ENCODE measurements around the gene PRRC1.

PRRC1 gene

GRCh38 chr5:127586811-127587210 is 69.4 kb downstream of the PRRC1 start:
- Histone ChIP-seq H3K4me1 (ENCODE audit: control extremely low read depth in 1 of 4, control insufficient read depth in 4 of 4, insufficient read depth in 4 of 4, low read length in 3 of 4) (peaks cover 0 to 22% (median 9%) of the 10 kb centered on the region in 4 experiments), H3K27me3 (replicated peaks in 2 of 5; ENCODE audit: control insufficient read depth in 4 of 5, insufficient read depth in 5 of 5, low read length in 4 of 5) (no peaks in the 10 kb centered on the region), H3K9me3 (ENCODE audit: control extremely low read depth in 1 of 5, control insufficient read depth in 4 of 5, insufficient read depth in 2 of 5, low read depth in 1 of 5, low read length in 4 of 5) (no peaks in the 10 kb centered on the region), H3K36me3 (ENCODE audit: control insufficient read depth in 4 of 4, insufficient read depth in 4 of 4, low read length in 3 of 4) (no peaks in the 10 kb centered on the region), H3K4me3 (ENCODE audit: control insufficient read depth in 1 of 7, extremely low read depth in 1 of 7, insufficient read depth in 4 of 7, low read depth in 2 of 7, low read length in 6 of 7) (no peak overlapping the region), H3K27ac (ENCODE audit: insufficient read depth in 1 of 2, low read depth in 1 of 2, low read length in 2 of 2, poor library complexity in 1 of 2, severe bottlenecking in 2 of 2) (no peak overlapping the region)
- no peak for DNase-seq
- ChIA-PET CTCF (interaction anchor here (1.8 kb wide), 1 partner anchor 12 kb away, joined by 5 read pairs; no protein-coding TSS in a partner anchor), POLR2A (no interaction called here)

DNA sequence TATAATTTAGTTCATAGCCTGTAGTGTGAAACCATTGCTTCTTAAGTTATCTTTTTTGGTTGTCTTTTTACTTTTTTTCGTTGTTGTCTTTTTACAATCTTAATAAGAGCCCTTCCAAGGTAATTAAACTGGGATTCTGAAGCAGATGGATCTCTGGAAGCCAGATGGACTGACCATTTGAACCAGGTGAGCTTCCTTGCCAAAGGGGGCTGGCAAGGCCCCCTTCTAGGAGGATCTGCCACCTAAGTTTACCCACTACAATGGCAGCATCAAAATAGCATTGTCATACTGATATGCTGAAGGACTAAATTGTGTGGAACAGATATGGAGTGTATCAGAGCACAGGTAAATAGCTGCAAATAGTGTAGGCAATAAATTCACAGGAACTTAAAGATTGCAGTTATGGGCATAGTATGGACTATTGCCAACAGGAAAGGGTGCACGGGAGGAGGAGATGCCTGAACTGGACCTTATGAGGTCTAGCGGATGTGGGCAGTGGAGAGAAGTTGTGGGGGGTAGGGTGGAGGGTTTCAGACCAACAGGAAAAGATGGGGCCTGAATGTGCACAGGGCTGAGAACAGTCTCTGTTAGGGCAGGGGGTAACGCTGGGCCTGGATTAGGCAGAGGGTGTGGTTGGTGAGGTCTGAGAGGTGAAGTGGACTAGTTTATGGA is 69.9 kb downstream of the PRRC1 start:
- Histone ChIP-seq H3K4me3 (ENCODE audit: control insufficient read depth in 1 of 7, extremely low read depth in 1 of 7, insufficient read depth in 4 of 7, low read depth in 2 of 7, low read length in 6 of 7) (no peak overlapping the region), H3K36me3 (ENCODE audit: control insufficient read depth in 4 of 4, insufficient read depth in 4 of 4, low read length in 3 of 4) (no peaks in the 10 kb centered on the region), H3K9me3 (ENCODE audit: control extremely low read depth in 1 of 5, control insufficient read depth in 4 of 5, insufficient read depth in 2 of 5, low read depth in 1 of 5, low read length in 4 of 5) (no peaks in the 10 kb centered on the region), H3K27me3 (replicated peaks in 2 of 5; ENCODE audit: control insufficient read depth in 4 of 5, insufficient read depth in 5 of 5, low read length in 4 of 5) (no peaks in the 10 kb centered on the region), H3K4me1 (ENCODE audit: control extremely low read depth in 1 of 4, control insufficient read depth in 4 of 4, insufficient read depth in 4 of 4, low read length in 3 of 4) (peaks cover 0 to 22% (median 9%) of the 10 kb centered on the region in 4 experiments), H3K27ac (ENCODE audit: insufficient read depth in 1 of 2, low read depth in 1 of 2, low read length in 2 of 2, poor library complexity in 1 of 2, severe bottlenecking in 2 of 2) (no peak overlapping the region)
- no peak for DNase-seq
- ChIA-PET CTCF (interaction anchor here (1.8 kb wide), 1 partner anchor 12 kb away, joined by 5 read pairs; no protein-coding TSS in a partner anchor), POLR2A (no interaction called here)
- 39% methylated on average over 3 of the region's 4 CpGs for WGBS (ENCODE audit: insufficient coverage)

- Histone ChIP-seq H3K4me3 (ENCODE audit: control insufficient read depth in 1 of 7, extremely low read depth in 1 of 7, insufficient read depth in 4 of 7, low read depth in 2 of 7, low read length in 6 of 7) (no peak overlapping the region), H3K36me3 (ENCODE audit: control insufficient read depth in 4 of 4, insufficient read depth in 4 of 4, low read length in 3 of 4) (no peaks in the 10 kb centered on the region), H3K27ac (ENCODE audit: insufficient read depth in 1 of 2, low read depth in 1 of 2, low read length in 2 of 2, poor library complexity in 1 of 2, severe bottlenecking in 2 of 2) (no peak overlapping the region), H3K4me1 (ENCODE audit: control extremely low read depth in 1 of 4, control insufficient read depth in 4 of 4, insufficient read depth in 4 of 4, low read length in 3 of 4) (peaks cover 0 to 18% (median 9%) of the 10 kb centered on the region in 4 experiments), H3K27me3 (replicated peaks in 2 of 5; ENCODE audit: control insufficient read depth in 4 of 5, insufficient read depth in 5 of 5, low read length in 4 of 5) (no peaks in the 10 kb centered on the region), H3K9me3 (ENCODE audit: control extremely low read depth in 1 of 5, control insufficient read depth in 4 of 5, insufficient read depth in 2 of 5, low read depth in 1 of 5, low read length in 4 of 5) (no peaks in the 10 kb centered on the region)
- WGBS (ENCODE audit: insufficient coverage), result 100% methylated on average over 1 of the region's 1 CpG
- ChIA-PET POLR2A (no interaction called here), CTCF (interaction anchor here (1.2 kb wide), 1 partner anchor 9 kb away, joined by 3 read pairs; no protein-coding TSS in a partner anchor)
- DNase-seq, result no peak
Measured at GRCh38 chr5:127588368-127588767, 70.9 kb downstream of the PRRC1 start.

GRCh38 chr5:127589309-127590030 is 72.0 kb downstream of the PRRC1 start:
- ChIA-PET CTCF (interaction anchor here (1.0 to 1.2 kb wide), 3 partner anchors 9 to 12 kb away, joined by 3 to 4 read pairs (median 4); no protein-coding TSS in a partner anchor), POLR2A (no interaction called here)
- Histone ChIP-seq H3K27me3 (replicated peaks in 2 of 5; ENCODE audit: control insufficient read depth in 4 of 5, insufficient read depth in 5 of 5, low read length in 4 of 5) (no peaks in the 10 kb centered on the region), H3K27ac (ENCODE audit: insufficient read depth in 1 of 2, low read depth in 1 of 2, low read length in 2 of 2, poor library complexity in 1 of 2, severe bottlenecking in 2 of 2) (no peak overlapping the region), H3K4me1 (ENCODE audit: control extremely low read depth in 1 of 4, control insufficient read depth in 4 of 4, insufficient read depth in 4 of 4, low read length in 3 of 4) (peaks cover 0 to 18% (median 9%) of the 10 kb centered on the region in 4 experiments), H3K36me3 (ENCODE audit: control insufficient read depth in 4 of 4, insufficient read depth in 4 of 4, low read length in 3 of 4) (no peaks in the 10 kb centered on the region), H3K4me3 (ENCODE audit: control insufficient read depth in 1 of 7, extremely low read depth in 1 of 7, insufficient read depth in 4 of 7, low read depth in 2 of 7, low read length in 6 of 7) (no peak overlapping the region), H3K9me3 (ENCODE audit: control extremely low read depth in 1 of 5, control insufficient read depth in 4 of 5, insufficient read depth in 2 of 5, low read depth in 1 of 5, low read length in 4 of 5) (no peaks in the 10 kb centered on the region)
- DNase-seq, result no peak
- WGBS (ENCODE audit: insufficient coverage), result 93% methylated on average over 9 of the region's 12 CpGs

GRCh38 chr5:127590156-127590722 is 72.8 kb downstream of the PRRC1 start:
- Histone ChIP-seq H3K36me3 (ENCODE audit: control insufficient read depth in 4 of 4, insufficient read depth in 4 of 4, low read length in 3 of 4) (no peaks in the 10 kb centered on the region), H3K4me3 (ENCODE audit: control insufficient read depth in 1 of 7, extremely low read depth in 1 of 7, insufficient read depth in 4 of 7, low read depth in 2 of 7, low read length in 6 of 7) (no peak overlapping the region), H3K27ac (ENCODE audit: insufficient read depth in 1 of 2, low read depth in 1 of 2, low read length in 2 of 2, poor library complexity in 1 of 2, severe bottlenecking in 2 of 2) (no peak overlapping the region), H3K4me1 (ENCODE audit: control extremely low read depth in 1 of 4, control insufficient read depth in 4 of 4, insufficient read depth in 4 of 4, low read length in 3 of 4) (peaks cover 0 to 18% (median 9%) of the 10 kb centered on the region in 4 experiments), H3K9me3 (ENCODE audit: control extremely low read depth in 1 of 5, control insufficient read depth in 4 of 5, insufficient read depth in 2 of 5, low read depth in 1 of 5, low read length in 4 of 5) (no peaks in the 10 kb centered on the region), H3K27me3 (replicated peaks in 2 of 5; ENCODE audit: control insufficient read depth in 4 of 5, insufficient read depth in 5 of 5, low read length in 4 of 5) (no peaks in the 10 kb centered on the region)
- WGBS (ENCODE audit: insufficient coverage), result 100% methylated on average over 5 of the region's 6 CpGs
- POLR2A ChIA-PET, result no interaction called here
- CTCF ChIA-PET, result interaction anchor here (1.0 to 1.1 kb wide), 2 partner anchors 8 to 12 kb away, joined by 4 read pairs; no protein-coding TSS in a partner anchor
- DNase-seq, result no peak

GRCh38 chr5:127595484-127596368 is 78.3 kb downstream of the PRRC1 start:
- ChIA-PET CTCF (interaction anchor here (1.5 kb wide), 1 partner anchor 11 kb away, joined by 4 read pairs; no protein-coding TSS in a partner anchor), POLR2A (no interaction called here)
- peaks cover 0 to 4% (median 0%) of the 10 kb centered on the region in 4 experiments for H3K4me1 ChIP-seq (ENCODE audit: control extremely low read depth in 1 of 4, control insufficient read depth in 4 of 4, insufficient read depth in 4 of 4, low read length in 3 of 4)
- no peak overlapping the region for H3K27ac ChIP-seq (ENCODE audit: insufficient read depth in 1 of 2, low read depth in 1 of 2, low read length in 2 of 2, poor library complexity in 1 of 2, severe bottlenecking in 2 of 2)
- 98% methylated on average over 7 of the region's 9 CpGs for WGBS (ENCODE audit: insufficient coverage)
- no peaks in the 10 kb centered on the region for H3K9me3 ChIP-seq (ENCODE audit: control extremely low read depth in 1 of 5, control insufficient read depth in 4 of 5, insufficient read depth in 2 of 5, low read depth in 1 of 5, low read length in 4 of 5)
- no peak for DNase-seq
- H3K4me3 ChIP-seq (ENCODE audit: control insufficient read depth in 1 of 7, extremely low read depth in 1 of 7, insufficient read depth in 4 of 7, low read depth in 2 of 7, low read length in 6 of 7), result no peak overlapping the region
- H3K27me3 ChIP-seq (replicated peaks in 2 of 5; ENCODE audit: control insufficient read depth in 4 of 5, insufficient read depth in 5 of 5, low read length in 4 of 5), result no peaks in the 10 kb centered on the region
- no peaks in the 10 kb centered on the region for H3K36me3 ChIP-seq (ENCODE audit: control insufficient read depth in 4 of 4, insufficient read depth in 4 of 4, low read length in 3 of 4)

Measured in common myeloid progenitor, CD34-positive (primary cell).